H1 (cell line): ENCODE measurements around the gene PGPEP1. TPM values are rescaled to one million over a fixed set of nuclear protein-coding genes. Genes with fewer than 3 reads are reported as not detected.

ENCODE experiments used
- CTCF ChIA-PET: fragments of 300-600 bp; sonication (Branson Sonifier 250); formaldehyde crosslinking; loops from one replicate; lab custom pipeline; 2021; ENCODE audit not compliant: partially characterized antibody; lab: Charles Lee
- POLR2A ChIA-PET: fragments of 300-600 bp; sonication (Branson Sonifier 250); formaldehyde crosslinking; loops from one replicate; lab custom pipeline; 2021; ENCODE audit warnings: inconsistent platforms; ENCODE audit not compliant: partially characterized antibody; lab: Charles Lee
- DNase-seq, 2 experiments: peaks; one replicate each; pipeline versions ENCODE4 v3.0.0 to v3.0.0-alpha.2; 2010 to 2022; ENCODE audit warnings: low spot score in 2 of 2, low read depth in 1 of 2, mixed read lengths in 1 of 2
- FAIRE-seq: peaks from 2 replicates; lab custom pipeline; 2011; peaks lifted over from hg19 to GRCh38; lab: Jason Lieb, UNC
- H2AFZ ChIP-seq: 2 replicates; pipeline ENCODE4 v1.8.1; 2012; ENCODE audit warnings: low read length, inconsistent platforms
- H2AK5ac ChIP-seq: 2 replicates; pipeline ENCODE4 v1.6.1; 2013; ENCODE audit warnings: low read depth, low read length
- H2BK120ac ChIP-seq: replicated peaks from 2 replicates; pipeline ENCODE3; 2013; ENCODE audit warnings: low read depth, low read length, inconsistent platforms
- H2BK12ac ChIP-seq: 2 replicates; pipeline ENCODE4 v1.6.1; 2013; ENCODE audit warnings: low read depth, low read length
- H2BK15ac ChIP-seq: 2 replicates; pipeline ENCODE4 v1.6.1; 2013; ENCODE audit warnings: low read length
- H2BK20ac ChIP-seq: 2 replicates; pipeline ENCODE4 v1.6.1; 2013; ENCODE audit warnings: low read length
- H2BK5ac ChIP-seq: 2 replicates; pipeline ENCODE4 v1.6.1; 2013; ENCODE audit warnings: low read depth, low read length
- H3K14ac ChIP-seq: 2 replicates; pipeline ENCODE4 v1.6.1; 2013; ENCODE audit warnings: inconsistent platforms; ENCODE audit not compliant: insufficient read length
- H3K18ac ChIP-seq: 2 replicates; pipeline ENCODE4 v1.6.1; 2013; ENCODE audit warnings: low read length; ENCODE audit errors: extremely low read depth
- H3K23ac ChIP-seq: 2 replicates; pipeline ENCODE4 v1.6.1; 2013; ENCODE audit warnings: inconsistent platforms; ENCODE audit not compliant: insufficient read length
- H3K23me2 ChIP-seq: 2 replicates; pipeline ENCODE4 v1.6.1; 2013; ENCODE audit warnings: low read depth, low read length
- H3K27ac ChIP-seq: 2 replicates; pipeline ENCODE4 v1.6.1; 2011; ENCODE audit warnings: low read depth, low read length, inconsistent platforms
- H3K27me3 ChIP-seq, 4 experiments: replicated peaks in 1 of 4; 1 replicate in 1 of 4; 2 replicates in 3 of 4; pipeline versions ENCODE4 v1.6.1 to v1.8.1; 2011 to 2013; ENCODE audit warnings: low read length in 3 of 4, mild to moderate bottlenecking in 3 of 4, inconsistent platforms in 2 of 4, mixed read lengths in 2 of 4, moderate library complexity in 1 of 4; ENCODE audit not compliant: control insufficient read depth in 3 of 4, insufficient read depth in 3 of 4; ENCODE audit errors: extremely low read depth in 1 of 4
- H3K36me3 ChIP-seq, 4 experiments: 2 replicates each; pipeline versions ENCODE4 v1.6.1 to v1.8.1; 2011 to 2013; ENCODE audit warnings: mild to moderate bottlenecking in 4 of 4, low read length in 3 of 4, moderate library complexity in 2 of 4, control low read depth in 1 of 4, inconsistent platforms in 1 of 4; ENCODE audit not compliant: insufficient read depth in 4 of 4, control insufficient read depth in 2 of 4
- H3K4ac ChIP-seq: replicated peaks from 2 replicates; pipeline ENCODE3; 2013; ENCODE audit warnings: low read length, low read depth, mixed read lengths, inconsistent platforms; ENCODE audit not compliant: insufficient read length
- H3K4me1 ChIP-seq, 4 experiments: replicated peaks in 1 of 4; 1 replicate in 1 of 4; 2 replicates in 3 of 4; pipeline versions ENCODE4 v1.6.1 to v1.8.1; 2011 to 2013; ENCODE audit warnings: low read length in 3 of 4, inconsistent platforms in 2 of 4, mixed read lengths in 1 of 4; ENCODE audit not compliant: insufficient read depth in 4 of 4, control insufficient read depth in 3 of 4
- H3K4me2 ChIP-seq, 2 experiments: 2 replicates each; pipeline versions ENCODE4 v1.6.1 to v1.8.1; 2011 to 2013; ENCODE audit warnings: low read depth in 2 of 2, low read length in 2 of 2, control low read depth in 1 of 2, inconsistent platforms in 1 of 2, mild to moderate bottlenecking in 1 of 2; ENCODE audit not compliant: insufficient read depth in 1 of 2
- H3K4me3 ChIP-seq, 4 experiments: fragments of 200-600, 300-600 bp in 1 of 4; sonication (generic), shearing (Covaris generic), sonication (Bioruptor Twin) in 1 of 4; 2 replicates each; pipeline versions ENCODE4 v1.5.1 to v1.8.1; 2011 to 2016; ENCODE audit warnings: low read length in 4 of 4, low read depth in 3 of 4, control low read depth in 2 of 4, inconsistent platforms in 2 of 4, mild to moderate bottlenecking in 2 of 4, mixed read lengths in 1 of 4, moderate library complexity in 1 of 4; ENCODE audit not compliant: insufficient read depth in 2 of 4; ENCODE audit errors: extremely low read depth in 1 of 4
- H3K56ac ChIP-seq: replicated peaks from 2 replicates; pipeline ENCODE3; 2013; ENCODE audit warnings: low read depth, mild to moderate bottlenecking, mixed read lengths, low read length, inconsistent platforms; ENCODE audit not compliant: insufficient read length
- H3K79me1 ChIP-seq: 2 replicates; pipeline ENCODE4 v1.6.1; 2013; ENCODE audit warnings: low read depth, low read length, control low read depth
- H3K79me2 ChIP-seq, 2 experiments: 2 replicates each; pipeline versions ENCODE4 v1.6.1 to v1.8.1; 2012 to 2013; ENCODE audit warnings: low read length in 2 of 2, mild to moderate bottlenecking in 2 of 2, inconsistent platforms in 1 of 2; ENCODE audit not compliant: insufficient read depth in 2 of 2, control insufficient read depth in 1 of 2
- H3K9ac ChIP-seq, 4 experiments: replicated peaks in 1 of 4; 1 replicate in 1 of 4; 2 replicates in 3 of 4; pipeline versions ENCODE4 v1.6.1 to v1.8.1; 2011 to 2013; ENCODE audit warnings: low read depth in 3 of 4, low read length in 3 of 4, control low read depth in 2 of 4, mild to moderate bottlenecking in 2 of 4, moderate library complexity in 2 of 4, inconsistent platforms in 1 of 4; ENCODE audit errors: extremely low read depth in 1 of 4
- H3K9me3 ChIP-seq, 2 experiments: 2 replicates each; pipeline versions ENCODE4 v1.6.1 to v1.8.1; 2012 to 2013; ENCODE audit warnings: mild to moderate bottlenecking in 2 of 2, moderate library complexity in 2 of 2, control low read depth in 1 of 2, inconsistent platforms in 1 of 2, low read depth in 1 of 2, low read length in 1 of 2, mixed read lengths in 1 of 2; ENCODE audit not compliant: insufficient read depth in 2 of 2
- H4K20me1 ChIP-seq, 2 experiments: replicated peaks in 1 of 2; 2 replicates each; pipeline versions ENCODE3 to v1.8.1; 2011 to 2013; ENCODE audit warnings: inconsistent platforms in 2 of 2, low read length in 2 of 2, mild to moderate bottlenecking in 1 of 2; ENCODE audit not compliant: insufficient read depth in 2 of 2, control insufficient read depth in 1 of 2
- H4K5ac ChIP-seq: 2 replicates; pipeline ENCODE4 v1.6.1; 2013; ENCODE audit warnings: low read length, low read depth, mixed read lengths, inconsistent platforms; ENCODE audit not compliant: insufficient read length
- H4K8ac ChIP-seq: 2 replicates; pipeline ENCODE4 v1.8.0; 2013; ENCODE audit warnings: mild to moderate bottlenecking, moderate library complexity, low read length, inconsistent platforms; ENCODE audit not compliant: insufficient read depth; ENCODE audit errors: extremely low read depth
- H4K91ac ChIP-seq: replicated peaks from 2 replicates; pipeline ENCODE3; 2013; ENCODE audit warnings: low read length, mixed read lengths, inconsistent platforms; ENCODE audit not compliant: insufficient read length
- ASH2L ChIP-seq: fragments of 200-600, 300-600 bp; sonication (generic); IDR thresholded peaks from one replicate; pipeline ENCODE4 v1.7.1; 2017; ENCODE audit warnings: low read length
- CBX5 ChIP-seq: fragments of 300-800, 300-1000 bp; sonication (generic); IDR thresholded peaks from 2 replicates; pipeline ENCODE4 v1.7.1; 2016; ENCODE audit warnings: antibody characterized with exemption, low read length, low read depth
- CEBPB ChIP-seq: IDR thresholded peaks from 2 replicates; pipeline ENCODE4 v1.6.1; 2012; ENCODE audit warnings: low read depth, low read length
- CREB1 ChIP-seq: IDR thresholded peaks from 2 replicates; pipeline ENCODE4 v1.6.1; 2012; ENCODE audit warnings: inconsistent platforms
- EGR1 ChIP-seq: IDR thresholded peaks from 2 replicates; pipeline ENCODE4 v1.6.1; 2011; ENCODE audit warnings: low read depth, low read length, borderline replicate concordance
- EP300 ChIP-seq, 2 experiments: IDR thresholded peaks; 1 replicate in 1 of 2; 2 replicates in 1 of 2; pipeline ENCODE4 v1.6.1; 2011 to 2012; ENCODE audit warnings: low read depth in 2 of 2, low read length in 2 of 2, mild to moderate bottlenecking in 2 of 2, borderline replicate concordance in 1 of 2, inconsistent platforms in 1 of 2, moderate library complexity in 1 of 2
- EZH2 ChIP-seq: fragments of 200-600 bp; sonication (generic); IDR thresholded peaks from 2 replicates; pipeline ENCODE4 v1.7.1; 2012; ENCODE audit warnings: low read depth, mild to moderate bottlenecking, moderate library complexity, low read length, inconsistent platforms; ENCODE audit not compliant: severe bottlenecking
- HDAC2 ChIP-seq, 2 experiments: fragments of 300-600 bp in 1 of 2; sonication (generic) in 1 of 2; IDR thresholded peaks; 2 replicates each; pipeline ENCODE4 v1.6.1; 2011 to 2012; ENCODE audit warnings: low read depth in 2 of 2, low read length in 2 of 2, mild to moderate bottlenecking in 2 of 2, moderate library complexity in 2 of 2, borderline replicate concordance in 1 of 2, inconsistent platforms in 1 of 2
- NANOG ChIP-seq: IDR thresholded peaks from 2 replicates; pipeline ENCODE4 v1.6.1; 2011; ENCODE audit warnings: low read length, low read depth, mild to moderate bottlenecking, inconsistent platforms; ENCODE audit not compliant: insufficient read depth, poor library complexity, severe bottlenecking
- SIX5 ChIP-seq: IDR thresholded peaks from 2 replicates; pipeline ENCODE4 v1.6.1; 2011; ENCODE audit warnings: mild to moderate bottlenecking, low read depth, low read length
- WGBS, 2 experiments: shearing (Covaris generic) in 1 of 2; methylation state at CpG; one replicate each; pipeline versions ENCODE4 v1.1.6 to v1.1.7; 2013 to 2015; ENCODE audit warnings: low lambda C conversion rate in 2 of 2, mixed read lengths in 2 of 2, inconsistent platforms in 1 of 2, low coverage in 1 of 2, missing lambda C conversion rate in 1 of 2; ENCODE audit not compliant: insufficient replicate concordance in 2 of 2, insufficient coverage in 1 of 2, insufficient read length in 1 of 2; ENCODE audit errors: extremely low coverage in 1 of 2, missing lambda C conversion rate in 1 of 2; 5-methylcytosine and 5-hydroxymethylcytosine counted together
- polyA plus RNA-seq, 7 experiments: library from polyadenylated mRNA; depleted of rRNA in 3 of 7; stranded (reverse) in 5 of 7; unstranded in 2 of 7; fragments of >200 nt in 5 of 7; fragments of 200-250 nt in 2 of 7; gene quantifications; 1 replicate in 5 of 7; 2 replicates in 1 of 7; 4 replicates in 1 of 7; pipeline versions ENCODE4 v1.2.1 to v1.2.3, GENCODE V29; 2011 to 2013; ENCODE audit warnings: missing spikeins in 2 of 7, mixed read lengths in 2 of 7
- total RNA-seq: library from RNA; stranded (reverse); fragmentation: NEBNext Ultra II Directional; extraction: Animal tissue kit (Norgen Biotek cat#: 25700); gene quantifications from 2 replicates; pipeline ENCODE4 v1.2.1, GENCODE V29; 2021

The PGPEP1 gene
- total and polyA plus RNA-seq, 2 of the 8 experiments (the other 6 are each of a cell fraction or from before 2014, with no cell fraction given) = 17.0 to 33.4 TPM

DNA sequence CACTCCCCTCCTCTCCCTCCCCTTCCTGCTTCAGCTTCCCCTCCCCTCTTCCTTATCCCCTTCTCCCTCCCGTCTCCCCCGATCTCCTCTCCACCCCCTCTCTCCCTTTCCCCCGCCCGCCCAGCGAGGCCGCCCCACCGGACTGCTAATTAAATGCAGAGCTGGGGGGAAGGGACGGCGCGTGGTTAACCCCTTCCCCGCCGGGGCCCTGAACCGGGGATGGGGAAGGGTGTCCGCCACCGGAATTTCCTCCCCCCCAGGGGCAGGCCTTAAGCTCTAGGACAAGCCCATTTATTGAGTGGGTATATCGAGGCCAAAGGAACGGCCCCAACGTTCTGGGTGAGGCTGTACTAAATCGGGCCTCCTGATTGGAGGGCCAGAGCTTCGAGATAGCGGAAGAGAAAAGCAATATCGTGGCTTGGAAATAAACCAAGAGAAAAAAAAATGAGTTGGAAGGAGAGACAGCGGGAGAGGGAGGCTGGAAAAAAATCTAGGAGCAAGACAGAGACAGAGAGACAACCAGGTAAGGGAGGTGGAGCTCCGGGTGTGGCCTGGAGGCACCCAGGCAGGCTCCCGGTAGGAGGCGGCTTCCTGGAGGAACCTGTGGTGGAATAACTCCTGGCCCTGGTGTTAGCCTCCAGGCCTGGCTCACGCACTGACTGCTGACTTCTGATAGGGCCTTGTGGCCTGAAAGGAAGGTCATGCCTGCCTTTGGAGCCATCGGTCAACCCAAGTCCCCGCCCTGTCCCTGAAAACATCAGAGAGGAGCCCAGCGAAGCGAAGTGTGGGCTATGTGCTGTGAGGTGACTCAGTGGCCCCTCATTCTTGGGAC lies 47.4 kb upstream of the PGPEP1 start:
- Histone ChIP-seq H2BK120ac (peak overlapping the region; percentile 24), H4K91ac (peak overlapping the region; percentile 84), H3K23me2 (peaks cover 24% of the 10 kb centered on the region), H2BK5ac (peak overlapping the region; percentile 97), H3K14ac (no peak overlapping the region), H2BK15ac (peak overlapping the region; percentile 53), H3K4me1 (peaks cover 4 to 31% (median 26%) of the 10 kb centered on the region in 4 experiments), H3K9ac (peak overlapping the region in 1 of 4 experiments; percentile 62; a peak in 2 of 7 replicates), H3K36me3 (no peaks in the 10 kb centered on the region; a peak in 1 of 8 replicates), H3K4me2 (peak overlapping the region; percentile 75 to 84), H2BK12ac (peak overlapping the region; percentile 72; the same call in 1 of the 2 replicates), H3K27me3 (no peaks in the 10 kb centered on the region), H2AK5ac (peak overlapping the region; percentile 1; the same call in 1 of the 2 replicates), H3K9me3 (no peaks in the 10 kb centered on the region), H2BK20ac (peak overlapping the region; percentile 72; the same call in 1 of the 2 replicates), H4K5ac (peak overlapping the region; percentile 69), H3K23ac (no peak overlapping the region), H3K18ac (peak overlapping the region; percentile 72), H3K79me1 (no peaks in the 10 kb centered on the region), H3K27ac (peak overlapping the region; percentile 81; the same call in 1 of the 2 replicates), H3K79me2 (no peaks in the 10 kb centered on the region), H4K8ac (peak overlapping the region; percentile 90; the same call in 1 of the 2 replicates), H2AFZ (no peak overlapping the region), H4K20me1 (peaks cover 0 to 8% of the 10 kb centered on the region in 2 experiments), H3K4me3 (peak overlapping the region; percentile 55 to 75 (median 66)), H3K56ac (peak overlapping the region; percentile 47), H3K4ac (peak overlapping the region; percentile 65)
- DNase-seq = peak; percentile 79 to 94
- FAIRE-seq = no peak
- CTCF ChIA-PET = interaction anchor here (0.6 to 3.5 kb wide), 13 partner anchors 9 to 117 kb away, joined by 3 to 52 read pairs (median 4); partner anchors contain the start of genes IQCN and JUND
- POLR2A ChIA-PET = interaction anchor here (0.7 to 6.2 kb wide), 28 partner anchors 8 to 139 kb away, joined by 3 to 237 read pairs (median 4); partner anchors contain the start of genes IQCN, JUND, LSM4 and SSBP4
- 7% methylated on average over 23 of the region's 31 CpGs; no CpG with 5 or more reads in 1 of the 2 experiments for WGBS, 2 experiments
- TF ChIP-seq CREB1 (peak; percentile 23; the same call in 1 of the 2 replicates), SIX5 (no peak), EP300 (IDR thresholded peaks at IDR 0.05; ENCODE audit: borderline replicate concordance in 1 of 2, low read depth in 2 of 2, low read length in 2 of 2) (0 out of 3 replicates have a peak, but pooled peaks of 1 of the 2 experiments have one; percentile 30), EGR1 (peak; percentile 86), ASH2L (peak; percentile 59), NANOG (peak; percentile 42), EZH2 (no peak), CBX5 (no peak), HDAC2 (IDR thresholded peaks at IDR 0.05; ENCODE audit: borderline replicate concordance in 1 of 2, low read depth in 2 of 2, low read length in 2 of 2) (peak in 1 of 2 experiments; percentile 61; a peak in 1 of 4 replicates), CEBPB (no peak)
